Upper lobe of right lung (tissue), 1 donor: ENCODE measurements around the gene NCMAP. TPM values are rescaled to one million over a fixed set of nuclear protein-coding genes. Genes with fewer than 3 reads are reported as not detected.
A peak's percentile ranks its signal among the peaks of the same experiment; 100 is the strongest.

Experiments used
- ATAC-seq: fragments of 200-7000 bp; cut with Tn5 transposase; one replicate; pipeline ENCODE4 v1.9.1; 2020; ENCODE audit warnings: mild to moderate bottlenecking, moderate library complexity
- DNase-seq: peaks from one replicate; pipeline ENCODE4 v3.0.0-alpha.2; 2020
- H3K27ac ChIP-seq: fragments of 200-600 bp; one replicate; pipeline ENCODE4 v1.8.0; 2022
- H3K27me3 ChIP-seq: fragments of 200-600 bp; one replicate; pipeline ENCODE4 v1.8.0; 2022; ENCODE audit warnings: mild to moderate bottlenecking
- H3K36me3 ChIP-seq: fragments of 200-600 bp; one replicate; pipeline ENCODE4 v1.8.0; 2022
- H3K4me1 ChIP-seq: fragments of 200-600 bp; one replicate; pipeline ENCODE4 v1.8.0; 2022
- H3K4me3 ChIP-seq: fragments of 200-600 bp; one replicate; pipeline ENCODE4 v1.8.0; 2022; ENCODE audit warnings: mild to moderate bottlenecking
- H3K9me3 ChIP-seq: fragments of 200-600 bp; one replicate; pipeline ENCODE4 v1.8.0; 2022
- intact Hi-C: fragments of 100-400 bp; cut with DNase I; formaldehyde crosslinking; loops from one replicate; pipeline ENCODE4 v1.11.0; 2022
- long read RNA-seq: library from polyadenylated mRNA; unstranded; transcript quantifications from one replicate; pipeline ENCODE4 v2.0.0, GENCODE V29; 2021
- total RNA-seq: library from RNA; stranded (reverse); fragmentation: NEBNext Ultra II Directional; extraction: Animal tissue kit (Norgen Biotek cat#: 25700); gene quantifications from one replicate; pipeline ENCODE4 v1.2.1, GENCODE V29; 2021
- TF ChIP-seq, protein P1 (sequence below): fragments of 200-600 bp; IDR thresholded peaks from one replicate; pipeline ENCODE4 v1.8.0; 2022; ENCODE audit warnings: antibody characterized with exemption
- donor health status: DM: no; HTN: yes; CAD: no; lungs with severe emphysema.

Gene NCMAP
- 10.7 TPM for total RNA-seq
- long read RNA-seq, transcript NCMAP-201 (4 exons, 3,953 nt) = major isoform, 26 of 36 reads
- long read RNA-seq, partial matches to known transcripts = 0 of 36 reads
- long read RNA-seq, other reads (novel, unspliced or antisense) = 10 of 36 reads

DNA sequence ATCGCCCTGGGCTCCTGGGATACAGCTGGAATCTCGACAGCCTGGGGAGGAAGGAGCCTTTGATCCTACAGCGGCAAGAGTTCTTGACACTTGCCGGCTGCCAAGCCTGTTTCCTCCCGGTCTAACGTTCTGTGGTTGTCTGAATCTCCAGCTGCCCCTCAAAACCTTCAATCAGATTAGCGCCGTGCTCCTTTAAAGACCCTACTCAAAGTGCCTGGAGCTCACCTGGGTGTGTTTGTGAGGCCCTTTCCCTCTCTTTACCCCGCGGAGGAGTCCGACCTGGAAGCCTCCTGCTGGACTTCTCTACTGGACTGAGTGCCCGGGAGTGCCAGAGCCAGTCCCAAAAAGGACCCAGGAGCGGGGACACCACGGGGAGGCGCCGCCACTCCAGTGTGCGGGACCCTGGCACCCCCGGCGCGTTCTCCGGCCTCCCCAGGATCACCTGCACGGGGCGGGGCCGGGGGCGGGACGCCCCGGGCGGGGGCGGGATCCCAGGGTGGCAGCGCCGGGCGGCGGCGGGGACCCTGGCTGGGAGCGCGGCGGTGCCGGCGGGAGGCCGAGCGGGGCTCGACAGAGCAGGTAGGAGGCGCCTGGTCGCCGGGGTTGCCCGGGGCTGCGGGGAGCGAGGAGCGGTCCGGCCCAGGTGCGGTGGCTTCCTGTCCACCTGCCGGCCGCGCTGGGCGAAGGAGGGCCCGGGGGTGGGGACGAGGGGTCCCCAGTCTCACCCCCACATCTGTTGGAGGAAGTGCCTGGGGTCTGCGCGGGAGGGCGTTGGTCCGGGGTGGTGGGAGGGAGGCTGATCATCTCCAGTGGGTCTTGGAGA lies at the start of gene NCMAP:
NCMAP (plus strand) TSS at position 497 of the 823 bp plus-strand sequence. CDS start 39,344 bp downstream, outside the sequence.
- Histone ChIP-seq H3K4me3 (peak within 1 kb of the TSS; percentile 44), H3K27me3 (peaks cover 23% of the 10 kb centered on the region), H3K9me3 (no peaks in the 10 kb centered on the region), H3K4me1 (no peaks in the 10 kb centered on the region), H3K27ac (peak within 1 kb of the TSS; percentile 14), H3K36me3 (no peaks in the 10 kb centered on the region)
- peak; percentile 87 for ATAC-seq
- peak; percentile 90 for DNase-seq
- TF ChIP-seq, protein P1, sequence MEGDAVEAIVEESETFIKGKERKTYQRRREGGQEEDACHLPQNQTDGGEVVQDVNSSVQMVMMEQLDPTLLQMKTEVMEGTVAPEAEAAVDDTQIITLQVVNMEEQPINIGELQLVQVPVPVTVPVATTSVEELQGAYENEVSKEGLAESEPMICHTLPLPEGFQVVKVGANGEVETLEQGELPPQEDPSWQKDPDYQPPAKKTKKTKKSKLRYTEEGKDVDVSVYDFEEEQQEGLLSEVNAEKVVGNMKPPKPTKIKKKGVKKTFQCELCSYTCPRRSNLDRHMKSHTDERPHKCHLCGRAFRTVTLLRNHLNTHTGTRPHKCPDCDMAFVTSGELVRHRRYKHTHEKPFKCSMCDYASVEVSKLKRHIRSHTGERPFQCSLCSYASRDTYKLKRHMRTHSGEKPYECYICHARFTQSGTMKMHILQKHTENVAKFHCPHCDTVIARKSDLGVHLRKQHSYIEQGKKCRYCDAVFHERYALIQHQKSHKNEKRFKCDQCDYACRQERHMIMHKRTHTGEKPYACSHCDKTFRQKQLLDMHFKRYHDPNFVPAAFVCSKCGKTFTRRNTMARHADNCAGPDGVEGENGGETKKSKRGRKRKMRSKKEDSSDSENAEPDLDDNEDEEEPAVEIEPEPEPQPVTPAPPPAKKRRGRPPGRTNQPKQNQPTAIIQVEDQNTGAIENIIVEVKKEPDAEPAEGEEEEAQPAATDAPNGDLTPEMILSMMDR = no peak
- intact Hi-C loops = no loop called here

GRCh38 chr1:24506691-24507381 lies 49.1 kb upstream of the NCMAP start:
- no peaks in the 10 kb centered on the region for H3K27me3 ChIP-seq
- DNase-seq (no peak), ATAC-seq (no peak)
- intact Hi-C loops = no loop called here
- H3K9me3 ChIP-seq = no peaks in the 10 kb centered on the region
- no peak overlapping the region for H3K4me3 ChIP-seq
- TF ChIP-seq, protein P1 = no peak
- H3K27ac ChIP-seq = no peak overlapping the region
- H3K4me1 ChIP-seq = peaks cover 13% of the 10 kb centered on the region
- H3K36me3 ChIP-seq = no peaks in the 10 kb centered on the region

DNA sequence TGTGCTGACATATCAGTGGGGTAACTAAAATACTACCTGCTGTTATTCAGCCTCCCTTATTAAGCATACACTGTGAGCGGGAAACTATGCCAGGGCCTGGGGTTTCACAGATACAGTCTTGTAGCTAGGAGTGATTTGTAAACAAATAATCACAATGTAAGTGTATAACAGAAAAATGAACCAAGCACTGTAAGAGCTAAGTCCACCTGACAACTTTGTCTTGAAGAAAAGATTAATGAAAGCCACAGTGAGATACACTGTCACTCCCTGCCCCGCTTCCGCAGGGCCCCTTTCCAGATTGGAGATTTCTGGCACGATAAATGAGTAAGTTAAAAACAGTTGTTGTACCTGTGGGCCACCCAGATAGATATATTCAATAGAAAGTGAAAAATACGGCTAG lies 48.5 kb upstream of the NCMAP start:
- H3K4me1 ChIP-seq = peaks cover 13% of the 10 kb centered on the region
- DNase-seq (no peak), ATAC-seq (no peak)
- H3K36me3 ChIP-seq = no peaks in the 10 kb centered on the region
- intact Hi-C loops = no loop called here
- no peak overlapping the region for H3K27ac ChIP-seq
- H3K4me3 ChIP-seq = no peak overlapping the region
- TF ChIP-seq, protein P1 = no peak
- H3K9me3 ChIP-seq = no peaks in the 10 kb centered on the region
- no peaks in the 10 kb centered on the region for H3K27me3 ChIP-seq

DNA sequence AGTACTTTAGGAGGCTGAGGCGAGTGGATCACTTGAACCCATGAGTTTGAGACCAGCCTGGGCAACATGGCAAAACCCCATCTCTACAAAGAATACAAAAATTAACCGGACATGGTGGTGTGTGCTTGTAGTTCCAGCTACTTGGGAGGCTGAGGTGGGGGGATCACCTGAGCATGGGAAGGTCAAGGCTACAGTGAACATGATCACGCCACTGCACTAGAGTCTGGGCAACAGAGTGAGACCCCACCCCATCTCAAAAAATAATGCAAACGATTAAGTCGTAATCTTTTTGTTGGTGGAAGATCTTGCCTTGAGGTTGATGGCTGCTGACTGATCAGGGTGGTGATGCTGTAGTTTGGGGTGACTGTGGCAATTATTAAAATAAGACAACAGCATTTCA lies 47.0 kb upstream of the NCMAP start:
- Histone ChIP-seq H3K27me3 (no peaks in the 10 kb centered on the region), H3K9me3 (no peaks in the 10 kb centered on the region), H3K36me3 (no peaks in the 10 kb centered on the region), H3K27ac (no peak overlapping the region), H3K4me3 (no peak overlapping the region), H3K4me1 (peaks cover 4% of the 10 kb centered on the region)
- ATAC-seq (no peak), DNase-seq (no peak)
- TF ChIP-seq, protein P1 = no peak
- intact Hi-C loops = no loop called here

DNA sequence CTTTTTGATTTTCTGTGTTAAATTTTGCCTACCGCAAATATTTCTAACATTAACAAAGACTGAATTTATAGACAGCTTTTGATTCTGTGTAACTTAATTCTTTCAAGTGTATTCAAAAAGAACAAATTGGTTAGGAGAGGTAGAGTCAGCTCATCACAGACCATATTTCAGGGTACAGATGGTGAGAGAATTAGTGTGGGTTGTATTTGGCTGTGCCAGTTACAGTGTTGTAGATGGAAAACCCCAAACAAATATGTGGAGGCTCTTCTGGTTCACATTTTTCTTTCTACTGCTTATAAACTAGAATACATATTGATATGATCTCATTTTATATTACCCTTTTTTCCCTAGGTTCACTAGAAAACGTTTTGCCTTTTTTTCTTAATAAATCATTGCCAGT lies 42.2 kb upstream of the NCMAP start:
- Histone ChIP-seq H3K27ac (no peak overlapping the region), H3K36me3 (no peaks in the 10 kb centered on the region), H3K4me3 (no peak overlapping the region), H3K9me3 (no peaks in the 10 kb centered on the region), H3K4me1 (no peaks in the 10 kb centered on the region), H3K27me3 (no peaks in the 10 kb centered on the region)
- no peak for ATAC-seq
- TF ChIP-seq, protein P1 = no peak
- no peak for DNase-seq
- intact Hi-C loops = no loop called here
